Measurements from ENCODE around the gene CHPF.

Gene CHPF

GRCh38 chr2:219570924-219571310, 27.3 kb upstream of the CHPF start:
- peak overlapping the region; percentile 100 for H2AFZ ChIP-seq
- peaks cover 2% of the 10 kb centered on the region for H3K4me1 ChIP-seq
- no peaks in the 10 kb centered on the region for H3K27me3 ChIP-seq (ENCODE audit: control insufficient read depth, insufficient read depth, low read length)
- H3K36me3 ChIP-seq (ENCODE audit: control insufficient read depth, insufficient read depth, low read length): no peaks in the 10 kb centered on the region
- TF ChIP-seq, protein P1, sequence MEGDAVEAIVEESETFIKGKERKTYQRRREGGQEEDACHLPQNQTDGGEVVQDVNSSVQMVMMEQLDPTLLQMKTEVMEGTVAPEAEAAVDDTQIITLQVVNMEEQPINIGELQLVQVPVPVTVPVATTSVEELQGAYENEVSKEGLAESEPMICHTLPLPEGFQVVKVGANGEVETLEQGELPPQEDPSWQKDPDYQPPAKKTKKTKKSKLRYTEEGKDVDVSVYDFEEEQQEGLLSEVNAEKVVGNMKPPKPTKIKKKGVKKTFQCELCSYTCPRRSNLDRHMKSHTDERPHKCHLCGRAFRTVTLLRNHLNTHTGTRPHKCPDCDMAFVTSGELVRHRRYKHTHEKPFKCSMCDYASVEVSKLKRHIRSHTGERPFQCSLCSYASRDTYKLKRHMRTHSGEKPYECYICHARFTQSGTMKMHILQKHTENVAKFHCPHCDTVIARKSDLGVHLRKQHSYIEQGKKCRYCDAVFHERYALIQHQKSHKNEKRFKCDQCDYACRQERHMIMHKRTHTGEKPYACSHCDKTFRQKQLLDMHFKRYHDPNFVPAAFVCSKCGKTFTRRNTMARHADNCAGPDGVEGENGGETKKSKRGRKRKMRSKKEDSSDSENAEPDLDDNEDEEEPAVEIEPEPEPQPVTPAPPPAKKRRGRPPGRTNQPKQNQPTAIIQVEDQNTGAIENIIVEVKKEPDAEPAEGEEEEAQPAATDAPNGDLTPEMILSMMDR (IDR thresholded peaks at IDR 0.05): no peak
- H3K4me2 ChIP-seq (ENCODE audit: low read length): peak overlapping the region; percentile 83
- H3K4me3 ChIP-seq (ENCODE audit: low read depth, low read length): peak overlapping the region; percentile 66
- no peaks in the 10 kb centered on the region for H3K9me3 ChIP-seq (ENCODE audit: control insufficient read depth, low read length)
- no peak overlapping the region for H3K9ac ChIP-seq
- peak overlapping the region; percentile 67 for H3K27ac ChIP-seq
- no peaks in the 10 kb centered on the region for H3K79me2 ChIP-seq

GRCh38 chr2:219570194-219570923, 26.8 kb upstream of the CHPF start:
- Histone ChIP-seq H3K79me2 (no peaks in the 10 kb centered on the region), H3K4me3 (ENCODE audit: low read depth, low read length) (peak overlapping the region; percentile 66), H3K36me3 (ENCODE audit: control insufficient read depth, insufficient read depth, low read length) (no peaks in the 10 kb centered on the region), H3K27me3 (ENCODE audit: control insufficient read depth, insufficient read depth, low read length) (no peaks in the 10 kb centered on the region), H3K4me2 (ENCODE audit: low read length) (peak overlapping the region; percentile 83), H3K9ac (no peak overlapping the region), H2AFZ (peak overlapping the region; percentile 100), H3K4me1 (peaks cover 2% of the 10 kb centered on the region), H3K27ac (no peak overlapping the region), H3K9me3 (ENCODE audit: control insufficient read depth, low read length) (no peaks in the 10 kb centered on the region)
- TF ChIP-seq, protein P1 (IDR thresholded peaks at IDR 0.05): peak; percentile 12

DNA sequence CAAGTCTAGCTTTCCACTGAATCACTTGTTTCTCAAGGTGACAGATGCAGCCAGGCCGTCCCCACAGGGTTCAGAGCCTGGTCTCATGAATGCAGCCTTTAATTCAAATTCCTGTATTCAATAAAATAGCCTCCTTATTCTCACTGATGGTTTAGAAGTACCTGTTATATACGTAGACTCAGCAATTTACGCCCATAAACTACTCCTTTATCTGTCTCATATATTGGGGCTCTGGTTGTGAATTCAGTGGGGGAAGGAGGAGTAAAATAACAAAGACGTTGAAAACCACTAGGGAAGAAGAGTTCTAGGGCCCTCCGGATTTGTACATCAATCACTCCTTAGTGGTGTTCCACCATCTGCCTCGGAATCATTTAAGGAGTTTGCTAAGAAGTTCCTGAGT, 26.0 kb upstream of the CHPF start:
- H3K9ac ChIP-seq: no peak overlapping the region

GRCh38 chr2:219569041-219569440, 25.4 kb upstream of the CHPF start:
- Histone ChIP-seq H2AFZ (no peak overlapping the region), H3K4me1 (peaks cover 2% of the 10 kb centered on the region), H3K79me2 (no peaks in the 10 kb centered on the region), H3K4me3 (ENCODE audit: low read depth, low read length) (no peak overlapping the region), H3K9ac (no peak overlapping the region), H3K4me2 (ENCODE audit: low read length) (no peak overlapping the region), H3K36me3 (ENCODE audit: control insufficient read depth, insufficient read depth, low read length) (no peaks in the 10 kb centered on the region), H3K27me3 (ENCODE audit: control insufficient read depth, insufficient read depth, low read length) (no peaks in the 10 kb centered on the region), H3K27ac (no peak overlapping the region), H3K9me3 (ENCODE audit: control insufficient read depth, low read length) (no peaks in the 10 kb centered on the region)
- TF ChIP-seq, protein P1 (IDR thresholded peaks at IDR 0.05): no peak

More for the DNA sequence above, 26.0 kb upstream of the CHPF start:
- Histone ChIP-seq H2AFZ (no peak overlapping the region), H3K9me3 (ENCODE audit: control insufficient read depth, low read length) (no peaks in the 10 kb centered on the region), H3K4me1 (peaks cover 2% of the 10 kb centered on the region), H3K36me3 (ENCODE audit: control insufficient read depth, insufficient read depth, low read length) (no peaks in the 10 kb centered on the region), H3K4me3 (ENCODE audit: low read depth, low read length) (no peak overlapping the region), H3K27ac (no peak overlapping the region), H3K4me2 (ENCODE audit: low read length) (peak overlapping the region; percentile 83), H3K79me2 (no peaks in the 10 kb centered on the region), H3K27me3 (ENCODE audit: control insufficient read depth, insufficient read depth, low read length) (no peaks in the 10 kb centered on the region)
- TF ChIP-seq, protein P1 (IDR thresholded peaks at IDR 0.05): no peak
